OCI-LY3 (cell line): ENCODE results near the gene BPIFB4.
"Not testable (repeated sequence)": the region's sequence is repeated elsewhere in the genome, so short reads cannot be mapped to it uniquely, and the experiment has no call there.

Source experiments
- H2AFZ ChIP-seq: fragments of 200-600, 300-600 bp; shearing (Covaris generic); 2 replicates; pipeline ENCODE4 v1.6.0; 2014; ENCODE audit warnings: antibody characterized with exemption, low read depth, low read length
- H3K27ac ChIP-seq: fragments of 200-600, 300-600 bp; sonication (generic); 2 replicates; pipeline ENCODE4 v1.5.1; 2014; ENCODE audit warnings: mild to moderate bottlenecking, low read length, moderate library complexity, mixed read lengths
- H3K27me3 ChIP-seq: fragments of 200-600, 300-600 bp; sonication (generic); 2 replicates; pipeline ENCODE4 v1.6.1; 2014; ENCODE audit warnings: low read depth, low read length, mixed read lengths
- H3K36me3 ChIP-seq: fragments of 200-600, 300-600 bp; sonication (generic); replicated peaks from 2 replicates; pipeline ENCODE3; 2014; ENCODE audit warnings: low read depth, low read length, mixed read lengths
- H3K4me1 ChIP-seq: fragments of 300-600, 200-600 bp; sonication (generic); 2 replicates; pipeline ENCODE4 v1.6.1; 2014; ENCODE audit warnings: low read length, mixed read lengths
- H3K4me2 ChIP-seq: fragments of 200-600, 300-600 bp; sonication (generic); 2 replicates; pipeline ENCODE4 v1.6.1; 2014; ENCODE audit warnings: low read length, mixed read lengths
- H3K4me3 ChIP-seq: fragments of 300-600, 200-600 bp; sonication (generic); 2 replicates; pipeline ENCODE4 v1.5.1; 2014; ENCODE audit warnings: antibody characterized with exemption, mild to moderate bottlenecking, low read length, moderate library complexity
- H3K79me2 ChIP-seq: fragments of 300-600, 200-600 bp; shearing (Covaris generic); 2 replicates; pipeline ENCODE4 v1.6.1; 2014; ENCODE audit warnings: mild to moderate bottlenecking, low read length, mixed read lengths
- H3K9ac ChIP-seq: fragments of 300-600, 200-600 bp; shearing (Covaris generic); 2 replicates; pipeline ENCODE4 v1.6.0; 2014; ENCODE audit warnings: mild to moderate bottlenecking, low read length, moderate library complexity
- H3K9me3 ChIP-seq: fragments of 200-600, 300-600 bp; shearing (Covaris generic); 2 replicates; pipeline ENCODE4 v1.6.1; 2014; ENCODE audit warnings: low read length, mixed read lengths; ENCODE audit not compliant: insufficient read depth
- H4K20me1 ChIP-seq: fragments of 200-600, 300-600 bp; sonication (generic); 2 replicates; pipeline ENCODE4 v1.6.1; 2016; ENCODE audit warnings: low read length, mixed read lengths; ENCODE audit not compliant: insufficient read depth
- EZH2phosphoT487 ChIP-seq: fragments of 200-600 bp; shearing (Covaris generic); IDR thresholded peaks from 2 replicates; pipeline ENCODE4 v1.6.1; 2018; ENCODE audit warnings: antibody characterized with exemption, mixed run types, low read depth
- TF ChIP-seq, protein P1 (sequence below): fragments of 200-600, 300-600 bp; sonication (generic); IDR thresholded peaks from 2 replicates; pipeline ENCODE4 v1.5.1; 2014; ENCODE audit warnings: antibody characterized with exemption, low read length, low read depth

BPIFB4 gene

DNA sequence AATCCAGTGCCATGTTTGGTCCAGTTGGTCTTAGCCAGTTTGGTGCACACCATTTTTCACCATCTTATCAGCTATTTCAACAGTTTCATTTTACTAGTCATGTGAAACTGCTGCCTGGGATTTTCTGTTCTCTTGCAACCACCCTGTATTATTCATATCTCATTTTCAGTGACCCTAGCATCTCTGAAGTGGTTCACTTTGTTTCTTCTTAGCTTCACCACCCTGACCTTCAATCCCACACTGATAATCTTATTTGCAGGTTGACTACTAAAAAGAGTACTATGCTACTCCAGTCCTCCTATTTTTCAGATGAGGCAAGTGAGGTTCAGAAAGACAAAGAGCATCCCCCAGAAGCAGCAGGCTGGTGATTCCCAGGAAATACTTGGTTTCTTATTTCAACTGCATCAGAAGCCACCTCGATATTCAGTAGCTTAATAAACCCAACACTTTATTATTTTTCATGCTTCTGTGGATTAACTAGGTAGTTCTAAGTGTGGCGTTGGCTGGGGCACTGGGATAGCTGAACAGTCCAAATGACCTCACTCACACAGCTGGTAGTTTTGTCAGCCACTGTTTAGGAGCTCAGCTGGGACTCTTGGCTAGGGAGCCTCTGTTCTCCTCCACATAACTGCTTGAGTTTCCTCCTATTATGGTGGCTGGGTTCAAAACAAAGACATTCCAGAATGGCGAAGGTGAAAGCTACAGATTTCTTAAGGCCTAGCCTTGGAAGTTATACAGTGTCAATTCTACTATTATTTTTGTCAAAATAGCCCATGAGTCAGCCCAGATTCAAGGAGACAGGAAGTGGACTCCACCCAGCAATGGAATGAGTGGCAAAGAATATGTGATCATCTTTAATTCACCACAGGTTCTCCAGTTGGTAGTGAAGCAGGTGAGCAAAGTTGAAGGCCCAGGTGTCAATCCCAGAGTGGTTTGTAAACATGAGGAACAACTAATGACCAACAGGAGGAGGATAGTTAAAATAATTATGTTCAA, 40.6 kb downstream of the BPIFB4 start:
- Histone ChIP-seq H3K9ac (no peak overlapping the region), H3K4me1 (0 out of 2 replicates have a peak, but pooled peaks cover 4% of the 10 kb centered on the region), H3K4me2 (no peak overlapping the region), H3K9me3 (no peaks in the 10 kb centered on the region), H3K4me3 (no peak overlapping the region), H3K36me3 (no peaks in the 10 kb centered on the region), H3K79me2 (no peaks in the 10 kb centered on the region), H3K27ac (no peak overlapping the region), H4K20me1 (no peaks in the 10 kb centered on the region), H3K27me3 (0 out of 2 replicates have a peak, but pooled peaks cover 17% of the 10 kb centered on the region), H2AFZ (no peak overlapping the region)
- TF ChIP-seq, protein P1, sequence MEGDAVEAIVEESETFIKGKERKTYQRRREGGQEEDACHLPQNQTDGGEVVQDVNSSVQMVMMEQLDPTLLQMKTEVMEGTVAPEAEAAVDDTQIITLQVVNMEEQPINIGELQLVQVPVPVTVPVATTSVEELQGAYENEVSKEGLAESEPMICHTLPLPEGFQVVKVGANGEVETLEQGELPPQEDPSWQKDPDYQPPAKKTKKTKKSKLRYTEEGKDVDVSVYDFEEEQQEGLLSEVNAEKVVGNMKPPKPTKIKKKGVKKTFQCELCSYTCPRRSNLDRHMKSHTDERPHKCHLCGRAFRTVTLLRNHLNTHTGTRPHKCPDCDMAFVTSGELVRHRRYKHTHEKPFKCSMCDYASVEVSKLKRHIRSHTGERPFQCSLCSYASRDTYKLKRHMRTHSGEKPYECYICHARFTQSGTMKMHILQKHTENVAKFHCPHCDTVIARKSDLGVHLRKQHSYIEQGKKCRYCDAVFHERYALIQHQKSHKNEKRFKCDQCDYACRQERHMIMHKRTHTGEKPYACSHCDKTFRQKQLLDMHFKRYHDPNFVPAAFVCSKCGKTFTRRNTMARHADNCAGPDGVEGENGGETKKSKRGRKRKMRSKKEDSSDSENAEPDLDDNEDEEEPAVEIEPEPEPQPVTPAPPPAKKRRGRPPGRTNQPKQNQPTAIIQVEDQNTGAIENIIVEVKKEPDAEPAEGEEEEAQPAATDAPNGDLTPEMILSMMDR: no peak
- no peak for TF ChIP-seq EZH2phosphoT487

DNA sequence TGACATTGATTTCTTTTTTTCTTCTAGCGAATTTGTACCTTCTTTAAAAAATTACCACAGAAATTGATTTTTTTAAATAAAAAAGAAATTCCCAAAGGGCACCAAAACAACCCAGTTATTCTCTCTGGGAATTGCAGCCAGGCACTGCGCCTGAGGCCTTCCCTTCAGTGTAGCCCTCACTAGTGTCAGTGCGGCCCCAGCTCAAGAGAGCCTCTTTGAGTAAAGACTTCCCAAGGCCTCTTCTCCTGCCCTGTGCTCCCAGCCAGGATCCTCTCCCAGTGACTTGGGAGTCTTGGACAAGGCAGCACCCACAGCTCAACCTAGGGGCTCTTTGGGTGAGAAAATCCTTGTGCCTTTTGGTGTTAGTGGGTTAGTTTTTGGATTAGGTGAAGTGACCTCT, 41.5 kb downstream of the BPIFB4 start:
- 0 out of 2 replicates have a peak, but pooled peaks cover 4% of the 10 kb centered on the region for H3K4me1 ChIP-seq
- H3K36me3 ChIP-seq: no peaks in the 10 kb centered on the region
- H3K27ac ChIP-seq: no peak overlapping the region
- no peaks in the 10 kb centered on the region for H3K9me3 ChIP-seq
- no peak overlapping the region for H3K4me2 ChIP-seq
- H2AFZ ChIP-seq: no peak overlapping the region
- H3K79me2 ChIP-seq: no peaks in the 10 kb centered on the region
- H3K4me3 ChIP-seq: no peak overlapping the region
- TF ChIP-seq EZH2phosphoT487: no peak
- TF ChIP-seq, protein P1: no peak
- no peak overlapping the region for H3K9ac ChIP-seq
- H4K20me1 ChIP-seq: no peaks in the 10 kb centered on the region
- peaks cover 26% of the 10 kb centered on the region; the same call in 1 of the 2 replicates for H3K27me3 ChIP-seq

DNA sequence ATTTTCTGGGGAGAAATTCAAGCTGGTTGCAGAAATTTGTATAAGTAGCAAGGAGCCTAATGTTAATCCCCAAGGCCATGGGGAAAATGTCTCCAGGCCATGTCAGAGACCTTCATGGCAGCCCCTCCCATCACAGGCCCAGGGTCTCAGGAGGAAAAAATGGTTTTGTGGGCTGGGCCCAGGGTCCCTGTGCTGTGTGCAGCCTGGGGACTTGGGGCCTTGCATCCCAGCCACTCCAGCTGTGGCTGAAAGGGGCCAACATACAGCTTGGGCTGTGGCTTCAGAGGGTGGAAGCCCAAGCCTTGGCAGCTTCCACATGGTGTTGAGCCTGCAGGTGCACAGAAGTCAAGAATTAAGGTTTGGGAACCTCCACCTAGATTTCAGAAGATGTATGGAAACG, 42.9 kb downstream of the BPIFB4 start:
- peaks cover 34% of the 10 kb centered on the region; the same call in 1 of the 2 replicates for H3K27me3 ChIP-seq
- not testable (repeated sequence) for H3K36me3 ChIP-seq, H3K79me2 ChIP-seq, H3K4me3 ChIP-seq, H3K4me1 ChIP-seq, H3K27ac ChIP-seq, H4K20me1 ChIP-seq, H3K9me3 ChIP-seq, H3K9ac ChIP-seq, H2AFZ ChIP-seq, H3K4me2 ChIP-seq

DNA sequence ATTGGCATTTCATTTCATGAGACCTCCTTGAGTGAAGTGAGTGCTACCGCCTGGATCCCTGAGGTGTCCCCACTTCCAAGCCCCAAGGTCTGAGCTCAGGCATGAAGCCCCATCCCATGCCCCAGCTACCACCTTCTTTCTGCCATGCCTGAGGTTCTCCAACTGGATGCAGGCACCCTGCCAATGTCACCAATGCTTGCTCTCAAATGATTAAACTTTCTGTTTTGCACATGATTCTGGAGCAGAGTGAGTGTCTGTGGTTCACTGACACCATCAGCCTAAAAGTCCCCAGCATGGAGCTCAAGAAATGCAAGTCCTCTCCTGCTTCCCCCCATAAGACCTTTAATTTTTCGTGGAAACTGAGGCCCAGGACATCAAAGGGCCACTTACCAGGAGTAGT, 44.8 kb downstream of the BPIFB4 start:
- no peaks in the 10 kb centered on the region for H3K9me3 ChIP-seq
- H3K27me3 ChIP-seq: peaks cover 43% of the 10 kb centered on the region; the same call in 1 of the 2 replicates
- TF ChIP-seq, protein P1: no peak
- TF ChIP-seq EZH2phosphoT487: no peak
- no peaks in the 10 kb centered on the region for H3K36me3 ChIP-seq
- no peak overlapping the region for H3K4me2 ChIP-seq
- H3K4me3 ChIP-seq: no peak overlapping the region
- no peaks in the 10 kb centered on the region for H4K20me1 ChIP-seq
- H2AFZ ChIP-seq: no peak overlapping the region
- no peak overlapping the region for H3K27ac ChIP-seq
- no peaks in the 10 kb centered on the region for H3K79me2 ChIP-seq
- H3K9ac ChIP-seq: no peak overlapping the region
- 0 out of 2 replicates have a peak, but pooled peaks cover 4% of the 10 kb centered on the region for H3K4me1 ChIP-seq
